HG03571 (cell line): Measurements from ENCODE around the gene TAX1BP1.
"Not testable (repeated sequence)": the region's sequence is repeated elsewhere in the genome, so short reads cannot be mapped to it uniquely, and the experiment has no call there.

Experiments used
- ATAC-seq: cut with Tn5 transposase; IDR thresholded peaks from one replicate; pipeline ENCODE4 v1.9.1; 2021; ENCODE audit not compliant: unreplicated experiment

Gene TAX1BP1

GRCh38 chr7:27737616-27738015 is 2.3 kb upstream of the TAX1BP1 start:
- no peak for ATAC-seq

GRCh38 chr7:27739301-27739908 is 557 bp upstream of the TAX1BP1 start:
- ATAC-seq: peak; percentile 34

- ATAC-seq: peak; percentile 73
Measured at GRCh38 chr7:27740449-27741086, 606 bp downstream of the TAX1BP1 start.

- not testable (repeated sequence) for ATAC-seq
Measured at GRCh38 chr7:27742091-27742710, 2.2 kb downstream of the TAX1BP1 start.

DNA sequence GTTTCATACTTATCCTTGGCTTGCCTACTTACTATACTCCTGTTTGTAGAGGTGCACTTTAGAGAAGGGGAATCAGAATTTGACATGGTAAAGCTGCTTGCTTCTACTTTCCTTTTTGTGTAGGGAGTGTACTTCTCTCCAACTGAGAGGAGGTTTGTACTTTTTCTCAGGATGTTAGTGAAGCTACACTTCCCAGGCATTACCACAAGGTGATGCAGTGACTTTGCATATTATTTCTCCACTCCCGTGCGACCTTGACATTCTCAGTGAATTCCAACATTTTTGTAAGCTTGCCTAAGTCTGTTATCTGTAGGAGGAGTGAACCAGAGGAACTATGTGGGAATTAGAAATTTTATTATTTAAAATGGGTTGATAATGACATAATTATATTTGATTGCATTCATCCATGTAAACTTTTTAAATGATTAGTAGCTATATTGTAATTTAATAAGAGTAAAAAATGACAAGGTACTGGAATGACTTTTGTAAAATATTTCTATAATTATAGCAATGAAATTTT is 5.2 kb downstream of the TAX1BP1 start:
- ATAC-seq: no peak

GRCh38 chr7:27746486-27746885 is 6.5 kb downstream of the TAX1BP1 start:
- ATAC-seq: no peak

GRCh38 chr7:27746978-27747377 is 7.0 kb downstream of the TAX1BP1 start:
- ATAC-seq: no peak

- ATAC-seq: no peak
Measured at GRCh38 chr7:27747589-27748368, 7.8 kb downstream of the TAX1BP1 start.

- no peak for ATAC-seq
Measured at GRCh38 chr7:27750316-27750715, 10.4 kb downstream of the TAX1BP1 start.

DNA sequence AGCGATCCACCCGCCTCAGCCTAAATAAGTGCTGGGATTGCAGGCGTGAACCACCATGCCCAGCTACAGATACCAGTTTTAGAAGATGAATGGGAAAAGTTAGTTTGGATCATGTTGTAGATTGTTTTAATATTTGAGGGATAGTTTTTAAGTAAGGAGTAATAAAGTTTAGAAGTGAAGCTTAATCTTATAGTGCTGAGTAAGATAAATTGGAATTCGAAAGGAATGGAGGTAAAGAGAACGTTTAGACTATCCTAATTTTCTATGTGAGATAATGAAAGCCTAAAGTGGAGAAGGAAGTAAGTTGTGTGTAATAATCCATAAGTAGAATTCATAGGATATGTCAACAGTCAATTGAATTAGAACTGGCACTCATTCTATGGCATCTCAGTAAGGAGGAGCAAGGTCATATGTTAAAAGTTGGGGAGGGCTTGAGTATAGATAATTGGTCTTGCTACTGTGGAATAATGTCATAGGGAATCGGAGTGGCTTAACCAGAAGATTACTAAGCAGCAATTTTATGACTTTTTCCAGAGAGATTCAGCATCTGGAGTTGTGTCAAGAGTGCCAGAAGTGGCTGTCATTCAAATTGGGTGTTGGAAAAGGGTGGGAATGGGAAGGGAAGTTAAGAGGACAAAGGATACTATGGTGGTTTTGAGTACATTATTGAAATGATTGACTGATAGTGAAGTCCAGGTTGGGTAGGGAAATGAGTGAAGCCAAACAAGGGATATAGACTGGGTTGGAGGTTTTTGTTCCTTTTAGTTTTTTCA is 12.1 kb downstream of the TAX1BP1 start:
- ATAC-seq: no peak

- no peak for ATAC-seq
Measured at GRCh38 chr7:27753863-27754262, 13.9 kb downstream of the TAX1BP1 start.

- no peak for ATAC-seq
Measured at GRCh38 chr7:27756298-27756697, 16.3 kb downstream of the TAX1BP1 start.

DNA sequence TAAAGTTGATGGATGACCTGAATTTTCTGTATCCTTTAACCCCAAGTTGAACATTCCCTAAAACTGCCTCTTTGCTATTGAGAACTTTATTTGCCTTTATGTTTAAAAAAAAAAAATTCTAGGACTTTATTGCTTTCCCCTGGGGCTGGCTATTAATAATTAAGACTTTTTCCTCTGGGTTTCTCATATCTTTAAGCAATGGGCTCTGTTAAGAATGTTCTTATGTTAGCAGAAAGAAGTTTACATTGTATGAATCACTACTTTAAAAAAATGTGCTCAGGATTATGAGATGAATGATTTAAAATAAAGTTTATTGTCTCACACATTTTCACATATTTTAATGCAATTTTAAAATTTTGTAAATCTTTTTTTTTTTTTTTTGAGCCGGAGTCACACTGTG is 19.5 kb downstream of the TAX1BP1 start:
- no peak for ATAC-seq

DNA sequence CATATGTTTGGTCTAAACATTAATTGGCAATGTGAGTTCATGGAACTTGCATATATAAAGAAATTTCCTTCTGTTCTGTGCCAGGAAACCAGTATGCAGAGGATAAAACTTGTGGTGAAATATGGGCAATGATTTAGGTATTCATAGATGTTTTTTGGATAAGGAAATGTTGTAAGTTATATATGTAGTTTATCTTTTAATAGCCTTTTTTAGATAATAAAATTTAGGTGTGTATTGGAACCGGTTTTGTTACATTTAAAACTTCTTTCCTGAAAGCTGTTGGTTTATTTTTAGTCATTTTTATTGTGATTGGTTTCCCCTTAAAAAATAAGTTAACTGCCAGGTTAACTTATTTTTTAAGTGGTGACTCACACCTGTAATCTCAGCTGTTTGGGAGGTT is 22.1 kb downstream of the TAX1BP1 start:
- ATAC-seq: no peak

DNA sequence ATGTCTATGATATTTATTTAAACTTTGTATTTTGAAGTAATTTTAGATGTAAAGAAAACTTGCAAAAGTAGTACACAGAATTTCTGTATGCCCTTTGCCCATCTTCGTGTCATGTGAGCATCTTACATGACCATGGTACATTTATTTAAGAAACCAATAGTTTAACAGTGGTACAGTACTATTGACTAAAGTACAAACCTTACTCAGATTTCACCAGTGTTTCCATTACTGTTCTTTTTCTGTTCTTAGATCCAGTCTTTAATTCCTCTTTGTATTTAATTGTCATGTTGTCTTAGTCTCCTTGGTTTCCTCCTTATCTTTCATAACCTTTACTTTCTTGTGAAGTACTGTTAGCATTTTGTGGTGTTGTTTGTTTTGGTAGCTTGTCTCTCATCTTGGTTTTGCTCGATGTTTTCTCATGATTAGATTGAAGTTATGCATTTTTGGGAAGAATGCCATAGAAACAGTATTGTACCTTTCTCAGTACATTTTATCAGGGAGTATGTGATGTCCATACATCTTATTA is 24.1 kb downstream of the TAX1BP1 start:
- ATAC-seq: no peak

DNA sequence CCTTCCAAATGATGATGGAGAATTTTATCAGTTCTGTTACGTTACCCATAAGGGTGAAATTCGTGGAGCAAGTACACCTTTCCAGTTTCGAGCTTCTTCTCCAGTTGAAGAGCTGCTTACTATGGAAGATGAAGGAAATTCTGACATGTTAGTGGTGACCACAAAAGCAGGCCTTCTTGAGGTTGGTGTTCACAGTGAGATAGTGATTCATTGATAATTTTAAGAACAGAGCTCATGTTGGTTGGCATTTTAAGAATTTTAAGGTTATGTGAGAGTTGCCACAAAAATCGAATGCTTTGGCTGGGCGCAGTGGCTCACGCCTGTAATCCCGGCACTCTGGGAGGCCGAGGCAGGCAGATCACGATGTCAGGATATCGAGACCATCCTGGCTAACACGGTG is 25.9 kb downstream of the TAX1BP1 start:
- no peak for ATAC-seq

DNA sequence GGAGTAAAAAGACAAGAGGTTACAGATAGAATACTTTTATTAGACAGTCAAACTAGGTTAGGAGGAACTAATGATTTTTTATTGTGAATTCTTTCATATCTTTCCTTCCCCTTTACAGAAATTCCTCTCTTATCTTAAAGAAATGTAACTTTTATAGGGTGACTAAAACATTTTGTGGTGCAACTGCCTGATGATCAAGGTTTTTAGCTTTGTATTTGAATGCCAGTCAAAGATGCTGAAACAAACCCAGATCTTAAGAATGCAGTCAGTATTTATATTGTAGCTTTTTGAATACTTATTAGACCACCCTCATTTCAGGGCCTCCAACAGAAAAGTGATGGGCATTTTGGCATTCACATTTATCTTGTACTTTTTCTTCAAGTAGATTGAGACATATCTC is 27.4 kb downstream of the TAX1BP1 start:
- no peak for ATAC-seq

DNA sequence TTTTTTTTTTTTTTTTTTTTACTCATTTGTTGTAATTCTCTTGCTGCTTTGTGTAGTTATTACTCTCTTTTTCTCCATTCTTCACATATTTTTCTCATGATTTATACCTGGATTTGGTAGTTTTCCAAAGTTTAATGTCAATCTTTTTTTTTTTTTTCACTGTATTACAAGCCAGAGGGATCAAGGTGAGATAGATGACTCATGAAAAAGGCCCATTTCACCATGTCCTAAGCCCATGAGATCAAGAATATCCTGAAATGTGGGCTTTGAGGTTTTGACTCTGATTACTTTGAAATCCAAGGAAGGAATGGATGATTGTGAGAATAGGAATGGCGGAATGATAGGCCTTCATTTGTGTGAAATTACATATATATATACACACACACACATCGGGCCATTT is 31.1 kb downstream of the TAX1BP1 start:
- ATAC-seq: no peak

DNA sequence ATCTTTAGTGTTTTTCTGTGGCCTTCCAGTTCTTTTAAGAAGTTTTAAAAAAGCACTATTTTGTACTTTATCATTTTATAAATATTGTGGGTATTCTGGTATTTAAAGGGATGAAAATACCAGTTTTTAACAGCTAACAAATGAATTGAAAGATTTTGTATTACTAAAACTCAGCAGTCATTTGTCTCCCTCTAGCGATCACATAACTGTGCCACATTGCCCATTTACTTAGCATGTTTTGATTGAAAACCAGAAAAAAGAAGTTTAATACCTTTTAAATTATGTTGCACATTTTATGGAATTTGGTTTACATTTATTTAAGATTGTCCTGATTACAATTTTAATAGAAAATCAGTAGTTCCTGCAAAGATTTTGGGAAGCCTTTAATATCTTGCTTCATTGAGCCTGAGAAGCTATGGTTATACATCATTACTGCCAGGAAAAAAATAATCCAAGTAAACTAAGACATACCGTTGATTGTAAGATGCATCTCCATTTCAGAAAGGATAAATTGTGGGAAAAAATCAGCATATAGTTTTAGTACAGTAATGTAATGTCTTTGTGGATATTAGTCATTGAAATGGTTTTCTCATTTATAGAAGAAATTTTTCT is 34.9 kb downstream of the TAX1BP1 start:
- ATAC-seq: no peak

GRCh38 chr7:27775782-27776181 is 35.8 kb downstream of the TAX1BP1 start:
- ATAC-seq: no peak
